ENCODE data around the gene CBLN1.

The CBLN1 gene

GRCh38 chr16:49282690-49283375 lies 1.2 kb upstream of the CBLN1 start:
- peaks cover 0 to 7% of the 10 kb centered on the region in 2 donors for H3K9me3 Mint-ChIP-seq
- H3K27me3 Mint-ChIP-seq = peaks cover 58 to 73% of the 10 kb centered on the region in 2 donors
- ATAC-seq (replicated peaks) (no peak), DNase-seq (no peak)
- no peaks in the 10 kb centered on the region for H3K36me3 Mint-ChIP-seq (ENCODE audit: insufficient read depth)
- peaks cover 0 to 2% of the 10 kb centered on the region in 2 donors for H3K4me1 Mint-ChIP-seq (ENCODE audit: low read depth in 2 of 2)
- no peak overlapping the region for H3K27ac Mint-ChIP-seq
- H3K4me3 Mint-ChIP-seq = peak overlapping the region; percentile 76 to 77

GRCh38 chr16:49281843-49282642 lies 405 bp upstream of the CBLN1 start:
- Mint-ChIP-seq H3K9me3 (peaks cover 0 to 7% of the 10 kb centered on the region in 2 donors), H3K4me1 (ENCODE audit: low read depth in 2 of 2) (peaks cover 0 to 3% of the 10 kb centered on the region in 2 donors), H3K27ac (no peak overlapping the region), H3K36me3 (ENCODE audit: insufficient read depth) (no peaks in the 10 kb centered on the region), H3K4me3 (peak overlapping the region; percentile 76 to 77), H3K27me3 (peaks cover 62 to 76% of the 10 kb centered on the region in 2 donors)
- no peak for DNase-seq
- peak; percentile 10 for ATAC-seq (replicated peaks)

- peak overlapping the region in 1 of 2 donors; percentile 46 for H3K4me3 Mint-ChIP-seq
- H3K27ac Mint-ChIP-seq = no peak overlapping the region
- peaks cover 69 to 88% of the 10 kb centered on the region in 2 donors for H3K27me3 Mint-ChIP-seq
- peaks cover 0 to 7% of the 10 kb centered on the region in 2 donors for H3K9me3 Mint-ChIP-seq
- H3K4me1 Mint-ChIP-seq (ENCODE audit: low read depth in 2 of 2) = peaks cover 0 to 5% of the 10 kb centered on the region in 2 donors
- no peaks in the 10 kb centered on the region for H3K36me3 Mint-ChIP-seq (ENCODE audit: insufficient read depth)
- no peak for ATAC-seq (replicated peaks)
- no peak for DNase-seq
These were observed 732 bp downstream of the CBLN1 start for GRCh38 chr16:49280841-49281371.

- no peaks in the 10 kb centered on the region for H3K36me3 Mint-ChIP-seq (ENCODE audit: insufficient read depth)
- H3K27ac Mint-ChIP-seq = no peak overlapping the region
- DNase-seq (no peak), ATAC-seq (replicated peaks) (no peak)
- peaks cover 0 to 5% of the 10 kb centered on the region in 2 donors for H3K4me1 Mint-ChIP-seq (ENCODE audit: low read depth in 2 of 2)
- no peak overlapping the region for H3K4me3 Mint-ChIP-seq
- peaks cover 0 to 7% of the 10 kb centered on the region in 2 donors for H3K9me3 Mint-ChIP-seq
- H3K27me3 Mint-ChIP-seq = peaks cover 75 to 92% of the 10 kb centered on the region in 2 donors
These were observed 1.4 kb downstream of the CBLN1 start for GRCh38 chr16:49280105-49280741.

GRCh38 chr16:49278944-49279725 lies 2.5 kb downstream of the CBLN1 start:
- H3K9me3 Mint-ChIP-seq = peaks cover 0 to 7% of the 10 kb centered on the region in 2 donors
- H3K27me3 Mint-ChIP-seq = peaks cover 73 to 92% of the 10 kb centered on the region in 2 donors
- H3K4me3 Mint-ChIP-seq = no peak overlapping the region
- no peaks in the 10 kb centered on the region for H3K36me3 Mint-ChIP-seq (ENCODE audit: insufficient read depth)
- no peak overlapping the region for H3K27ac Mint-ChIP-seq
- peaks cover 0 to 5% of the 10 kb centered on the region in 2 donors for H3K4me1 Mint-ChIP-seq (ENCODE audit: low read depth in 2 of 2)
- no peak for ATAC-seq (replicated peaks)
- no peak for DNase-seq

GRCh38 chr16:49278567-49278827 lies 3.1 kb downstream of the CBLN1 start:
- ATAC-seq (replicated peaks) (no peak), DNase-seq (no peak)
- peaks cover 0 to 7% of the 10 kb centered on the region in 2 donors for H3K9me3 Mint-ChIP-seq
- H3K36me3 Mint-ChIP-seq (ENCODE audit: insufficient read depth) = no peaks in the 10 kb centered on the region
- no peak overlapping the region for H3K27ac Mint-ChIP-seq
- H3K4me3 Mint-ChIP-seq = no peak overlapping the region
- H3K4me1 Mint-ChIP-seq (ENCODE audit: low read depth in 2 of 2) = peaks cover 0 to 5% of the 10 kb centered on the region in 2 donors
- H3K27me3 Mint-ChIP-seq = peaks cover 72 to 92% of the 10 kb centered on the region in 2 donors

GRCh38 chr16:49277766-49278566 lies 3.7 kb downstream of the CBLN1 start:
- Mint-ChIP-seq H3K27ac (no peak overlapping the region), H3K9me3 (peaks cover 0 to 5% of the 10 kb centered on the region in 2 donors), H3K4me3 (no peak overlapping the region), H3K36me3 (ENCODE audit: insufficient read depth) (no peaks in the 10 kb centered on the region), H3K27me3 (peaks cover 72 to 92% of the 10 kb centered on the region in 2 donors), H3K4me1 (ENCODE audit: low read depth in 2 of 2) (peaks cover 0 to 5% of the 10 kb centered on the region in 2 donors)
- no peak for DNase-seq
- no peak for ATAC-seq (replicated peaks)

- no peaks in the 10 kb centered on the region for H3K9me3 Mint-ChIP-seq
- no peak overlapping the region for H3K27ac Mint-ChIP-seq
- H3K36me3 Mint-ChIP-seq (ENCODE audit: insufficient read depth) = no peaks in the 10 kb centered on the region
- H3K27me3 Mint-ChIP-seq = peaks cover 71 to 90% of the 10 kb centered on the region in 2 donors
- ATAC-seq (replicated peaks) (no peak), DNase-seq (no peak)
- no peak overlapping the region for H3K4me3 Mint-ChIP-seq
- H3K4me1 Mint-ChIP-seq (ENCODE audit: low read depth in 2 of 2) = peaks cover 0 to 2% of the 10 kb centered on the region in 2 donors
These were observed 4.3 kb downstream of the CBLN1 start for GRCh38 chr16:49277386-49277742.

- H3K27me3 Mint-ChIP-seq = peaks cover 71 to 89% of the 10 kb centered on the region in 2 donors
- no peak for ATAC-seq (replicated peaks)
- no peaks in the 10 kb centered on the region for H3K36me3 Mint-ChIP-seq (ENCODE audit: insufficient read depth)
- no peaks in the 10 kb centered on the region for H3K9me3 Mint-ChIP-seq
- no peak for DNase-seq
- H3K27ac Mint-ChIP-seq = no peak overlapping the region
- H3K4me1 Mint-ChIP-seq (ENCODE audit: low read depth in 2 of 2) = peaks cover 0 to 2% of the 10 kb centered on the region in 2 donors
- H3K4me3 Mint-ChIP-seq = no peak overlapping the region
These were observed 4.8 kb downstream of the CBLN1 start for GRCh38 chr16:49276646-49277385.

GRCh38 chr16:49275870-49276269 lies 5.8 kb downstream of the CBLN1 start:
- no peaks in the 10 kb centered on the region for H3K9me3 Mint-ChIP-seq
- H3K27me3 Mint-ChIP-seq = peaks cover 68 to 83% of the 10 kb centered on the region in 2 donors
- no peak overlapping the region for H3K4me3 Mint-ChIP-seq
- no peak overlapping the region for H3K27ac Mint-ChIP-seq
- H3K36me3 Mint-ChIP-seq (ENCODE audit: insufficient read depth) = no peaks in the 10 kb centered on the region
- ATAC-seq (replicated peaks) (no peak), DNase-seq (no peak)
- H3K4me1 Mint-ChIP-seq (ENCODE audit: low read depth in 2 of 2) = peaks cover 0 to 2% of the 10 kb centered on the region in 2 donors

- H3K4me3 Mint-ChIP-seq = no peak overlapping the region
- no peak for DNase-seq
- H3K27me3 Mint-ChIP-seq = peaks cover 66 to 76% of the 10 kb centered on the region in 2 donors
- no peak overlapping the region for H3K27ac Mint-ChIP-seq
- peaks cover 0 to 2% of the 10 kb centered on the region in 2 donors for H3K4me1 Mint-ChIP-seq (ENCODE audit: low read depth in 2 of 2)
- H3K36me3 Mint-ChIP-seq (ENCODE audit: insufficient read depth) = no peaks in the 10 kb centered on the region
- no peaks in the 10 kb centered on the region for H3K9me3 Mint-ChIP-seq
- no peak for ATAC-seq (replicated peaks)
These were observed 6.4 kb downstream of the CBLN1 start for GRCh38 chr16:49275050-49275730.

Measured in effector memory CD8-positive, alpha-beta T cell (primary cell).